ENCODE results near the gene TMEM145.
"Not testable (repeated sequence)": the region's sequence is repeated elsewhere in the genome, so short reads cannot be mapped to it uniquely, and the experiment has no call there.

The TMEM145 gene

DNA sequence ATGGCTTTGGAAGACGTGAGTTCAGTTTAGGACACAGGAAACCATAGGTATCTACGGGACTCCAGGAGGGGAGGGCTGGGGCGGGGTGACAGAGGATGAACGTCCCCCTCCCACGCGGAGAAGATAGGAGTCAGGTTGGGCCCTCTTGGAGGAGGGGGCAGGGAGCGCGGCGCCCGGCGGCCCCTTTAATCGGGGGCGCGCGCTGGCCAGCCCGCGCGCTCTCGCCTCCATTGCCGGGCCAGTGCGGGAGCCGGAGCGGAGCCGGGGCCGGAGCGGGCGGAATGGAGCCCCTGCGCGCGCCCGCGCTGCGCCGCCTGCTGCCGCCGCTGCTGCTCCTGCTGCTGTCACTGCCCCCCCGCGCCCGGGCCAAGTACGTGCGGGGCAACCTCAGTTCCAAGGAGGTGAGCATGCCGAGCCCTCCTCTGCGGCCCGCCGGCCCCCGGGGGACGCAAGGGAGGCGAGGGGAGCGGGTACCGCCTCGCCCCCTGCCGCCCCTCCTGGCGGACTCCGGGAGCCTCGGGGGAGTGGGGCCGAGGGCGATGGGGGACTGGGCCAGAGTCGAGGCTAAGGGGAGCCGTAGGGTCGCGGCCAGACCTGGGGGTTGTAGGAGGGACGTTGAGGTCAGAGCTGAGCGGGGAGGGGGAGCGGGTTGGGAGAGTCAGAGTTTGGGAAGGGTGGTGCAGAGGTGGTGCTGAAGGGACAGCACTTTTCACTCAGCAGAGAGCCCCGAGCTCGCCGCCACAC, at the start of gene TMEM145:
TMEM145 (plus strand) TSS at position 214 of the 744 bp plus-strand sequence; CDS start at position 282, 68 bp downstream.
- in situ Hi-C loops (cut with HindIII; ENCODE audit: low sequenced_read_pairs), result no loop called here

DNA sequence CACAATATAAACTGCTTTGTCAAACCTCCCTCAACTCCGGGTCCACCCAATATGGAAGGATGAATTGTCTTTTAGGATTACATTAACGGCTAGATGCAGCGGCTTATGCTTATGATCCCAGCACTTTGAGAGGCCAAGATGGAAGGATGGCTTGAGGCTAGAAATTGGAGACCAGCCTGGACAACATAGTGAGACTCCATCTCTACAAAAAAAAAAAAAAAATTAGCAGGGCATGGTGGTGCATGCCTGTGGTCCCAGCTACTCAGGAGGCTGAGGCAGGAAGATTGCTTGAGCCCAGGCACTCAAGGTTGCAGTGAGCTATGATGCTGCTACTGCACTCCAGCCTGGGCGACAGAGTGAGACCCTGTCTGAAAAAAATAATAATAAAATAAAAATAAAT, 47.0 kb upstream of the TMEM145 start:
- in situ Hi-C loops (cut with HindIII; ENCODE audit: low sequenced_read_pairs), result not testable (repeated sequence)

DNA sequence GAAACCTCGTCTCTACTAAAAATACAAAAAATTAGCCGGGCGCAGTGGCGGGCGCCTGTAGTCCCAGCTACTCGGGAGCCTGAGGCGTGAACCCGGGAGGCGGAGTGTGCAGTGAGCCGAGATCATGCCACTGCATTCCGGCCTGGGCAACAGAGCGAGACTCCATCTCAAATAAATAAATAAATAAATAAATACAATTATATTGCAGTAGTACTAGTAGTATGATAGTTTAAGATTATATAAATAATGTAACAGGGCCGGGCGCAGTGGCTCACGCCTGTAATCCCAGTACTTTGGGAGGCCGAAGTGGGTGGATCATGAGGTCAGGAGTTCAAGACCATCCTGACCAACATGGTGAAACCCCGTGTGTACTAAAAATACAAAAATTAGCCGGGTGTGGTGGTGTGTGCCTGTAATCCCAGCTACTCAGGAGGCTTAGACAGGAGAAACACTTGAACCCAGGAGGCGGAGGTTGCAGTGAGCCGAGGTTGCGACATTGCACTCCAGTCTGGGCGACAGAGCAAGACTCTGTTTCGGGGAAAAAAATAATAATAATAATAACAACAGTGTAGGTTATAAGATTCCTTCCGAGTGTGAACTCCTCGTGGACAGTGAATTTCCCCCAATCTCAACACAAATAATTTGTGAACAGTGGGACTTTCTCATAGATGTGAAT, 46.0 kb upstream of the TMEM145 start:
- in situ Hi-C loops (cut with HindIII; ENCODE audit: low sequenced_read_pairs), result not testable (repeated sequence)

DNA sequence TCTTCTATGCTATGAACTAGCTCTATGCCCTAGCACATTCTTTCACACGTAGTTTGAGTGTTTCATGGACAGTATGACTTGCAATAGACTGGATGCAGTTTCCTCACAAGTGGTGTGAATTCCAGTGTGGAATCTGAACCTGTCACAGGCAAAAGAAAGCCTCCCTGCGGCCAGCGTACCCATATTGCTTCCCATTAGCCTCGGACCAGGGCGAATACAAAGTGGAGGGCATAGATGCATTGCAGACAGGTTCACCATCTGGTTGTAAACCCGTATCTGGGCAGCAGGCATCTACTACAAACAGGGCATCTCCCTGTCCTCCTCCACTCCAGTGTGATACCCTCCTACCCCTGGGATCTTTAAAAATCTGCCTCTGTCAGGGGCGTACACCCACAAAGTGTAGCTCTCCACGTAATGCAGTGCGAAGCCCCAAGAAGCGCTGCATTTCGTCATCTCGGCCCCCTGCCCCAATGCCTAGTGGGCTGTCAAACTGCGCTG, 45.4 kb upstream of the TMEM145 start:
- in situ Hi-C loops (cut with HindIII; ENCODE audit: low sequenced_read_pairs), result no loop called here

DNA sequence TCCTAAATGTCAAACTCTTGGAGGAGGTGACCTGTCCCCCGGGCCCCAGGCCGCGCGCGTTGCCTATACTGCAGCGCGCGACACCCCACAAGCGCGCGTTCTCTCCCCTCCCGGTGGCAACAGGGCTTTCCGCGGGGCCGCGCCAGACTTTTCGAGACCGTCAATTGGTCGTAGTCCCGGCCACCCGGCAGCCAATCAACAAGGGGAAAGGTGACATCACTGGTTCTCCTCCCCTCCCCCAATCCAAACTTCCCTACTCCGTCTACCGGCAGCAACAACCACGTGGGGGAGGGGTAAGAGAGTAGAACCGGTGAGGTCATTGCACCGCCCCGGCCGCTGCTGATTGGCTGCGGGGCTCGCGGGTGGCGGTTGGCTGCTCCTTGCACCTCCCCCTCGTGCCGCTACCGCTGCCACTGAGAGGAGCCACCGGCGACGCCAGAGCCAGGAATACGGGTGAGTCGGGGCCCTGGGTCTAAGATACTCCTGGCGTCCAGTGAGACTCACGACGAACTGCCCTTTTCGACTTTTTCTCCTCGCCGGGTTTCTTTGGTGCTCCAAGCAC, 44.9 kb upstream of the TMEM145 start:
- in situ Hi-C loops (cut with HindIII; ENCODE audit: low sequenced_read_pairs), result no loop called here

DNA sequence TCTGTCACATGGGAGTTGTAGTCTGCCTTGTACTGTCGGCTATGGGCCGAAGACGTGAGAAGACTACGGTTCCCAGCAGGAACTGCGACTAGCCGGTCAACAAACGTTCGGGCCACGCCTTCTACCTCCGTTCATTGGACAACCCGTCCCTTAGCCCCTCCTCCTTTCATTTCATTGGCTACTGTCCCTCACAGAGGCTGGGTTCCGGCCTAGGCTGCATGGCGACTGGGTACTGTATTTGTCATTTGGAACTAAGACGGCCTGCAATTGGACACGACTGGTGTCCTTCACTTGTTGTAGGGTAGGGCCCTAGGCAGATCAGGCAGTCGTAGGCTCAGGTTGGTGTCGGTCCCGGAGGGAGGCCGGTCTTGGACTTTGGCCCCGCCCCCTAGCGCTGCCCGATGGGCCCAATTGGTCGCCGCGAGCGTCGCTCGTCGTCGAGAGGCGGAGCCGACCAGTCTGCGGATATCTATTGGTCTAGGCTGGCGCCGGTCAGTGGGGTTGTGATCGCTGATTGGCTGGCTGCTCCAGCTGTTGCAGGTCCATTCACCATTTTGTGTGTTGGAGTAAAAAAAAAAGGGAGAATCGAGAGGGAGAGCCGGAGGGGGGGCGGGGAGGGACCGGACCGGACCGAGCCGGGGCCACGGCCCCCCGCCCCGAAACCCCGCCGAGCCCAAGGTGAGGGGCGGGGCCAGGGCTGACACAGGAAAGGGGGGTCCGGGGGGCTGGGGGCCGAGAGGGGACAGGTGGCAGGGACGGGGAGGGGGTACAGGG, 44.2 kb upstream of the TMEM145 start, which contains the start of gene CIC:
CIC (plus strand) TSS at position 549 of the 774 bp plus-strand sequence. CDS start 2,532 bp downstream, outside the sequence.
- in situ Hi-C loops (cut with HindIII; ENCODE audit: low sequenced_read_pairs), result no loop called here

DNA sequence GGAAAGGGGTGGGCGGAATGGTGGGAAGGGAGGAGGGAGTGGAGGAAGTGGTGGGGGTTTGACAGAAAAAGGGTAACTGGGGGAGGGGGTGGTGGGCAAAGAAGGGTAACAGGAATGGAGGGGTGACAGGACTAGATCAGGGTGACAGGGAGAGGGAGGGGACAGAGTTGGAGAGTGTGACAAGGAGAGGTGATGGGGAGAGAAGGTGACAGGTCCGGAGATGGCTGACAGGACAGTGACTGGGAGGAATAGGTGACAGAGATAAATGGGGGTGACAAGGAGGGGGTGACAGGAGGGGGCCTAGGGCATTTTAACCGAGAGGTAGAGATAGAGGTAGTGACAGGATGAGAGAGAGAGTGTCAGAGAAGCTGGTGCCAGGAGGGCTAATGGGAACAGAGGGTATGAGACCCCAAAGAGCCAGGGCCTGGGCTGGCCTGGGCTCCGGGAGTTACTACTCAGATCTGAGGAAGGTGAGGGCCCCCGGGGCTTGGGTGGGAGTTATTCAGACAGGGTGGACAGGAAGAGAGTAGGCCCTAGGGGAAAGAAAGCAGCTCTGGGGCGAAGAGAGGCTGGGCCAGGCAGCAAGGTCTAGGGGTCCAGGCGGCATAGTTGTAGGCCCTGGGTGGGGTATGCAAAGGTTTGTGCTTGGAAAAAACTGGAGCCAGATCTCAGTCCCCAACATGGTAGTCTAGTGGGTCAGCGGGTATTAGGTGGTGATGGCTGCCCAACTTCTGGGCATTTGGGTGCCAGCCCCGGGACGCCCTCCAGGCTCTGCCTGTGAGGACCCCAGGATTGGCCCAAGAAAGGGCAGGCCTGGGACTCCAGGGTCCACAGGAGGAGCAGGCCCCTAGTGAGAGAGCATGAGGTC, 43.4 kb upstream of the TMEM145 start:
- in situ Hi-C loops (cut with HindIII; ENCODE audit: low sequenced_read_pairs), result no loop called here

DNA sequence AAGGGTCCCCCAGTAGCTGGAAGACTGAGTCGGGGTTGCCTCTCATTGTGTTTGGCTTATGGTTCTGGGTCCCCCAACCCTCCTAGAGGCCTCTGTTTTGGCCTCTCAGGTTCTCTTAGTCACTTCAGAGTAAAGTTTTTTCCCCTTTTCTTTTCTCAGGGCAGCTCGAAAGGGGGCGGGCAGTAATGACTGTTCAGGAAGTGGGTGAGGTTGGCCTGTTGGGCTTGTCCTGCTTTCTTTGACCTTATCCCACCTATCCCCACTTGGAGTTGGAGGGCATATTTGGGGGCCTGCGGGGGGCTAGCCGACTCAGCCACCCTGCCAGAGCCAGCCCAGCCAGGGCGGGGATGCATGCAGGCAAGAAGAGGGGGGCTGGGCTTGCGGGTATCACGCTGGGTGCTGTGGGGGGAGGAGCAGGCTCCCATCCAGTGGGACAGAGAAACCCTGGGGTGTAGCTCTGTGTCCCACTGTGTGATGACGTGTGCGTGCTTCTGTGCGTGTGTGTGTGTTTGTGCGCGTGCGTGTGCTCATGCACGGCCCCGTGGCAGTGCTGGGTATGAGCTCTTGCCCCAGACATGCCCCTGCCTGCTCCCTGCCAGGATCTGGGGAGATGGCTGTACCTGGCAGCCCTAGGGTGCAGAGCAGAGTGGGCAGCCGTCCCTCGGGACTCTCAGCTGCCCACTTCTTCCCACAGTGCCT, 42.6 kb upstream of the TMEM145 start:
- in situ Hi-C loops (cut with HindIII; ENCODE audit: low sequenced_read_pairs), result no loop called here

DNA sequence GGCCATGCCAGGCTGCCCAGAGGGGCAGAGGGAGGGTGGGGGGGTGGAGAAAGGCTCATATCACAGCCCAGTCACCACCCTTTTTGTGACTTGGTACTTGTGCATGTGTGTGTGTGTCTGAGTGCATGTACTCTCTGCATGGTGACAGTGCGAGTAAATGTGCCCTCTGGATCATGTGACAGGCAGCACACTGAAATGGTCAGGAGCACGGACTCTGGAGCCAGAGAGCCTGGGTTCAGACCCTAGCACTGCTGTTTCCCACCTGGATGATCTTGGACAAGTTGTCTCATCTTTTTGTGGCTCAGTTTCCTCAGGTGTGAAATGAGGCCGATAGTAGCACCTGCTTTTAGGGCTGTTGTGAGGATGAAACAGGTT, 42.1 kb upstream of the TMEM145 start:
- in situ Hi-C loops (cut with HindIII; ENCODE audit: low sequenced_read_pairs), result no loop called here

DNA sequence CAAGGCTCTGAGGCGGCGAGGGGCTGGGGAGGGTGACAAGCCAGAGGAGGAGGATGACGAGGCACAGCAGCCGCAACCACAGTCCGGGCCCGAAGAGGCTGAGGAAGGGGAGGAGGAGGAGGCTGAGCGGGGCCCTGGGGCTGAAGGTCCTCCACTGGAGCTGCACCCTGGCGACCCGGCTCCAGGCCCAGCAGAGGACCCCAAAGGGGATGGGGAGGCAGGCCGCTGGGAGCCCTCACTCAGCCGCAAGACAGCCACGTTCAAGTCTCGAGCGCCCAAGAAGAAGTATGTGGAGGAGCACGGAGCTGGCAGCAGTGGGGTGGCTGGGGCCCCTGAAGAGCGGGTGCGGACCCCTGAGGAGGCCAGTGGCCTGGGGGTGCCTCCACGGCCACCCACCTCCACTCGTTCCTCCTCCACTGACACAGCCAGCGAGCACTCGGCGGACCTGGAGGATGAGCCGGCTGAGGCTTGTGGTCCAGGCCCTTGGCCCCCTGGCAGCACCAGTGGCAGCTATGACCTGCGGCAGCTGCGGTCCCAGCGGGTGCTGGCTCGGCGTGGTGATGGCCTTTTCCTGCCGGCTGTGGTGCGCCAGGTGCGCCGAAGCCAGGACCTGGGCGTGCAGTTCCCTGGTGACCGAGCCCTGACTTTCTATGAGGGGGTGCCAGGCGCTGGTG, 41.1 kb upstream of the TMEM145 start:
- in situ Hi-C loops (cut with HindIII; ENCODE audit: low sequenced_read_pairs), result no loop called here

DNA sequence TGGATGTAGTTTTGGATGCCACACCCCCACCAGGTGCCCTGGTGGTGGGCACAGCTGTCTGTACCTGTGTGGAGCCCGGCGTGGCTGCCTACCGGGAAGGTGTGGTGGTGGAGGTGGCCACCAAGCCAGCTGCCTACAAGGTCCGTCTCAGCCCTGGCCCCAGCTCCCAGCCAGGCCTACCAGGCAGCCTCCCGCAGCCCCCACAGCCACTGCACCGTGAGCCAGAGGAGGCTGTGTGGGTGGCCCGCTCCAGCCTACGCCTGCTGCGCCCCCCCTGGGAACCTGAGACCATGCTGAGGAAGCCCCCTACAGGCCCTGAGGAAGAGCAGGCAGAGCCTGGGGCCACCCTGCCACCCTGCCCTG, 40.6 kb upstream of the TMEM145 start:
- in situ Hi-C loops (cut with HindIII; ENCODE audit: low sequenced_read_pairs), result no loop called here

DNA sequence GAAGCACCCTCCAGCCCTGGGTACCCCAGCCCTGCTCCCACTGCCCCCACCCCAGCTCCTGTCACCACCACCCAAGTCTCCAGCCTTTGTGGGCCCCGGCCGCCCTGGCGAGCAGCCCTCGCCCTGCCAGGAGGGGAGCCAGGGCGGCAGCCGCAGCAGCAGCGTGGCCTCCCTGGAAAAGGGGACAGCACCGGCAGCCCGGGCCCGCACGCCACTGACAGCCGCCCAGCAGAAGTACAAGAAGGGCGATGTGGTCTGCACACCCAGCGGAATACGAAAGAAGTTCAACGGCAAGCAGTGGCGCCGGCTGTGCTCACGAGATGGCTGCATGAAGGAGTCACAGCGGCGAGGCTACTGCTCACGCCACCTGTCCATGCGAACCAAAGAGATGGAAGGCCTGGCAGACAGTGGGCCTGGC, 40.1 kb upstream of the TMEM145 start:
- in situ Hi-C loops (cut with HindIII; ENCODE audit: low sequenced_read_pairs), result no loop called here

DNA sequence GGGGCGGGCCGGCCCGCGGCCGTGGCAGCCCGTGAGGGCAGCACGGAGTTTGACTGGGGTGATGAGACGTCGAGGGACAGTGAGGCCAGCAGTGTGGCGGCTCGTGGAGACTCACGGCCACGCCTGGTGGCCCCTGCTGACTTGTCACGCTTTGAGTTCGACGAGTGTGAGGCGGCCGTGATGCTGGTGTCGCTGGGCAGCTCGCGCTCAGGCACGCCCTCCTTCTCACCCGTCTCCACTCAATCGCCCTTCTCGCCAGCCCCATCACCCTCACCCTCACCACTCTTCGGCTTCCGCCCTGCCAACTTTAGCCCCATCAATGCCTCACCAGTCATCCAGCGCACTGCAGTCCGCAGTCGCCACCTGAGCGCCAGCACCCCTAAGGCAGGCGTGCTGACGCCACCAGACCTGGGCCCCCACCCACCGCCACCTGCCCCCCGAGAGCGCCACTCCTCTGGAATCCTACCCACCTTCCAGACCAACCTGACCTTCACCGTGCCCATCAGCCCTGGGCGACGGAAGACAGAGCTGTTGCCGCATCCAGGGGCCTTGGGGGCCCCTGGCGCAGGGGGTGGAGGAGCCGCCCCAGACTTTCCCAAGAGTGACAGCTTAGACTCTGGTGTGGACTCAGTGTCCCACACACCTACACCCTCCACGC, 39.6 kb upstream of the TMEM145 start:
- in situ Hi-C loops (cut with HindIII; ENCODE audit: low sequenced_read_pairs), result no loop called here

DNA sequence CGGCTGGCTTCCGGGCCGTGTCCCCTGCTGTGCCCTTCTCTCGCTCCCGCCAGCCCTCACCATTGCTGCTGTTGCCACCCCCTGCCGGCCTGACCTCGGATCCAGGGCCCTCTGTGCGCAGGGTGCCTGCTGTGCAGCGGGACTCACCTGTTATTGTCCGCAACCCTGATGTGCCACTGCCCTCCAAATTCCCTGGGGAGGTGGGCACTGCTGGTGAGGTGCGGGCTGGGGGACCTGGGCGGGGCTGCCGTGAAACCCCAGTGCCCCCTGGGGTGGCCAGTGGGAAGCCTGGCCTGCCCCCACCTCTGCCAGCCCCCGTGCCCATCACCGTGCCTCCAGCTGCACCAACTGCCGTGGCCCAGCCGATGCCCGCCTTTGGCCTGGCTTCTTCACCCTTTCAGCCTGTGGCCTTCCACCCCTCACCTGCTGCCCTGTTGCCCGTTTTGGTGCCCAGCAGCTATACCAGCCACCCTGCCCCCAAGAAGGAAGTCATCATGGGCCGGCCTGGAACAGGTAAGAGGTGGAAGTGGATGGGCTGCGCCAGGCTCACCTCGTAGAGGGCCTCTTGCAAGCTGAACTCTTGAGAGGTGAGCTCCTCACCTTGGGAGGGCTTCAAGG, 38.9 kb upstream of the TMEM145 start:
- in situ Hi-C loops (cut with HindIII; ENCODE audit: low sequenced_read_pairs), result no loop called here

DNA sequence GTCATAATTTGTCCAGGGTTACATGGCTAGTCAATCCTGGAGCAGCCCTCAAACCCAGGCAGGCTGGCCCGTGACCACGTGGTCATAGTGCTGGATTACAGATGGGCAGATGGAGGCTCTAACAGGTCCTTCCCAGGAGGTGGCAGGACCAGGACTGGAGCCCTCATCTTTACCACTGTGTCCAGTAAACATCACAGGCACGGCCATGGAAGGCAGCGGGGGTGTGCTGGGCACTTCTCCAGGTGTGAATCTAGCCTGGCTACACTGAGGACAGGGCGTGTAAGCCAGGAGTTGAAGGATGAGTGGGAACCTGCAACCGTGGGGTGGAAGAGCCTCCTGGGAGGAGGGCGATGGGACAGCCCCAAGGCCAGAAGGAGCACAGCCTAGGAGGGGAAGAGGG, 38.0 kb upstream of the TMEM145 start:
- in situ Hi-C loops (cut with HindIII; ENCODE audit: low sequenced_read_pairs), result no loop called here

DNA sequence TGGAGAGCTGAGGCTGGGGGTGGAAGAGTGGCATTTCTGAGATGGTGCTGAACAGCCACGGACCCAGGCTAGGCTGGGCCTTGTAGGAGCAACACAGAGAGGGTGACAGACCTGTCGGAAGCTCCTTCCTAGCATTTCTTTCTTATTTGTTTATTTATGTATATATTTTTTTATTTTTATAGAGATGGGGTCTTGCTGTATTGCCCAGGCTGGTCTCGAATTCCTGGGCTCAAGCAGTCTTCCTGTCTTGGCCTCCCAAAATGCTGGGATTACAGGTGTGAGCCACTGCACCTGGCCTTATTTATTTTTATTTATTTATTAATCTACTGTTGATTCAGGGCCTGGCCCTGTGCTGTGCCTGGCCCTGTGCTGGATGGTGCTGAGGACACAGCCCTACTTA, 37.6 kb upstream of the TMEM145 start:
- in situ Hi-C loops (cut with HindIII; ENCODE audit: low sequenced_read_pairs), result no loop called here

DNA sequence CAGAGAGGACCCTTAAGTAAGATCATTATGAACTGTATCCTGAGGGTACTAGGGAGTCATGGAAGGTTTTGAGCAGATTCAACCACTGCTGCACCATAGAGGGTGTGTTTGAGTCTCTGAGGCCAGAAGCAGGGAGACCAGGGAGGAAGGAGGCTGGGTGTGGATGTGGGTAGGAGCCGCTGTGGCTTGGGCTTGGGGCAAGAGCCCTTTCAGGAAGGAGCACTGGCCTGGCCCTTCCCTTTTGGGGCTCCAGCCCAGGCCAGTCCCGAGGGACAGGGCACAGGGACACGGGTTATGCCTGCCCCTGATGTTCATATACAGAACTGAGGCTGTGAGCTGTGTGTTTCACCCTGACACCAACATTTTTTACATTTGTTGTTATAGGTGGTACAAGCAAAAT, 36.8 kb upstream of the TMEM145 start:
- in situ Hi-C loops (cut with HindIII; ENCODE audit: low sequenced_read_pairs), result no loop called here

DNA sequence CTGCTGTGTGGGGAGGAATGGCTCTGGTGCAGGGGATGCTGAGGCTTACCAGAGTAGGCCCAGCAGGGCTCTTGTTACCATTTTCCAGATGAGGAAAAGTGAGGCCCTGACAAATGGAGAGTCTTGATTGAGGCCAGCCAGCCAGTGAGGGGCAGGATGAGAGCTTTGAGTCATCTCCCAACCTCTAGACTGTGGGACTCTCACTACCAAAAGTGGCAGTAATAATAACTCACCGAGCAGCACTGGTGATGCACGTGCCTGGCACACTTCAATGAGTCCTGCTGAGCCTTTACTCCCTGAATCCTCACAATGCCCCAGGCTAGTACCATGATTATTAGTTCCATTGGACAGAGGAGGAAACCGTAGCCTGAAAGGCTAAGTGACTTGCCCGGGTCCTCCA, 36.3 kb upstream of the TMEM145 start:
- in situ Hi-C loops (cut with HindIII; ENCODE audit: low sequenced_read_pairs), result no loop called here
